GM23338 (cell line): Measurements from ENCODE around the gene EFCAB6. TPM values are rescaled to one million over a fixed set of nuclear protein-coding genes. Genes with fewer than 3 reads are reported as not detected.

Source experiments
- ATAC-seq: fragments of 200-7000 bp; cut with Tn5 transposase; 3 replicates; pipeline ENCODE4 v1.9.1; 2020
- DNase-seq: peaks from one replicate; pipeline ENCODE4 v3.0.0-alpha.2; 2015; ENCODE audit warnings: low spot score
- H2AFZ ChIP-seq: fragments of 200-600 bp; sonication (generic); 2 replicates; pipeline ENCODE4 v1.8.0; 2016; ENCODE audit warnings: antibody characterized with exemption, mild to moderate bottlenecking, moderate library complexity
- H3F3A ChIP-seq: fragments of 200-600 bp; sonication (generic); replicated peaks from 2 replicates; pipeline ENCODE4 v1.8.0; 2017; ENCODE audit warnings: antibody characterized with exemption, mixed run types, low read depth
- H3K27ac ChIP-seq: fragments of 200-600 bp; sonication (generic); 2 replicates; pipeline ENCODE4 v1.6.1; 2016; ENCODE audit warnings: low read depth
- H3K27me3 ChIP-seq: fragments of 200-600 bp; sonication (generic); 2 replicates; pipeline ENCODE4 v1.8.0; 2016; ENCODE audit warnings: mild to moderate bottlenecking, mixed run types, moderate library complexity; ENCODE audit not compliant: insufficient read depth
- H3K36me3 ChIP-seq: fragments of 200-600 bp; sonication (generic); 2 replicates; pipeline ENCODE4 v1.8.0; 2016; ENCODE audit warnings: mild to moderate bottlenecking; ENCODE audit not compliant: insufficient read depth
- H3K4me1 ChIP-seq: fragments of 200-600 bp; sonication (generic); 2 replicates; pipeline ENCODE4 v1.8.0; 2016; ENCODE audit warnings: mild to moderate bottlenecking, moderate library complexity; ENCODE audit not compliant: insufficient read depth
- H3K4me2 ChIP-seq: fragments of 200-600 bp; sonication (generic); 2 replicates; pipeline ENCODE4 v1.7.1; 2017; ENCODE audit warnings: mixed run types
- H3K4me3 ChIP-seq: fragments of 200-600 bp; sonication (generic); 2 replicates; pipeline ENCODE4 v1.6.1; 2016; ENCODE audit warnings: mixed run types
- H3K79me2 ChIP-seq: fragments of 200-600 bp; sonication (generic); replicated peaks from 2 replicates; pipeline ENCODE4 v1.8.0; 2017; ENCODE audit warnings: mild to moderate bottlenecking; ENCODE audit not compliant: insufficient read depth
- H3K9me2 ChIP-seq: fragments of 200-600 bp; sonication (generic); 2 replicates; pipeline ENCODE4 v1.8.0; 2017; ENCODE audit not compliant: insufficient read depth
- H4K20me1 ChIP-seq: fragments of 200-600 bp; sonication (generic); replicated peaks from 2 replicates; pipeline ENCODE4 v1.8.0; 2017; ENCODE audit warnings: mild to moderate bottlenecking; ENCODE audit not compliant: insufficient read depth
- H3K27ac Mint-ChIP-seq: 2 replicates; pipeline ENCODE4 v1.8.0; 2020; ENCODE audit warnings: inconsistent platforms, mild to moderate bottlenecking, moderate library complexity, mixed read lengths
- H3K27me3 Mint-ChIP-seq: 3 replicates; pipeline ENCODE4 v1.8.0; 2022; ENCODE audit warnings: low read depth, mild to moderate bottlenecking, moderate library complexity, mixed read lengths, inconsistent platforms; ENCODE audit not compliant: insufficient read depth, poor library complexity
- H3K36me3 Mint-ChIP-seq: 3 replicates; pipeline ENCODE4 v1.8.0; 2021; ENCODE audit warnings: low read depth, mild to moderate bottlenecking, inconsistent platforms, moderate library complexity, mixed read lengths
- H3K4me1 Mint-ChIP-seq: 3 replicates; pipeline ENCODE4 v1.8.0; 2020; ENCODE audit warnings: mild to moderate bottlenecking, inconsistent platforms, mixed read lengths
- H3K4me3 Mint-ChIP-seq: 3 replicates; pipeline ENCODE4 v1.8.0; 2021; ENCODE audit warnings: moderate library complexity, mild to moderate bottlenecking, inconsistent platforms, mixed read lengths
- H3K9me3 Mint-ChIP-seq: 3 replicates; pipeline ENCODE4 v1.8.0; 2020; ENCODE audit warnings: moderate library complexity, mild to moderate bottlenecking, inconsistent platforms, mixed read lengths
- CREB1 ChIP-seq: fragments of 250-450 bp; sonication (Bioruptor Pico); IDR thresholded peaks from 2 replicates; pipeline ENCODE4 v1.5.0; 2020; ENCODE audit warnings: low read depth, mild to moderate bottlenecking, moderate library complexity
- EZH2 ChIP-seq: fragments of 200-600 bp; sonication (generic); IDR thresholded peaks from one replicate; pipeline ENCODE4 v1.8.0; 2017; ENCODE audit warnings: antibody characterized with exemption, mild to moderate bottlenecking, low read depth; ENCODE audit not compliant: unreplicated experiment
- EZH2phosphoT487 ChIP-seq: fragments of 200-600 bp; sonication (generic); IDR thresholded peaks from one replicate; pipeline ENCODE4 v1.8.1; 2018; ENCODE audit warnings: antibody characterized with exemption; ENCODE audit not compliant: unreplicated experiment
- JUNB ChIP-seq: IDR thresholded peaks from one replicate; pipeline ENCODE4 v1.6.1; 2016; ENCODE audit warnings: antibody characterized with exemption; ENCODE audit not compliant: unreplicated experiment
- NANOG ChIP-seq: IDR thresholded peaks from 2 replicates; pipeline ENCODE4 v1.6.1; 2016; ENCODE audit warnings: antibody characterized with exemption, borderline replicate concordance
- POLR2AphosphoS5 ChIP-seq: IDR thresholded peaks from 2 replicates; pipeline ENCODE4 v1.6.1; 2016; ENCODE audit warnings: antibody characterized with exemption, low read depth
- STAT1 ChIP-seq: IDR thresholded peaks from one replicate; pipeline ENCODE4 v1.6.1; 2016; ENCODE audit warnings: antibody characterized with exemption; ENCODE audit not compliant: unreplicated experiment
- ZNF114 ChIP-seq: fragments of 250-450 bp; sonication (Bioruptor Pico); IDR thresholded peaks from 2 replicates; pipeline ENCODE4 v1.5.0; 2020; ENCODE audit warnings: mild to moderate bottlenecking, moderate library complexity
- ZNF331 ChIP-seq: fragments of 250-450 bp; sonication (Bioruptor Pico); IDR thresholded peaks from 2 replicates; pipeline ENCODE4 v1.5.0; 2020; ENCODE audit warnings: low read depth, mild to moderate bottlenecking, moderate library complexity
- polyA plus RNA-seq: library from polyadenylated mRNA; unstranded; fragments of >200 nt; fragmentation: Nextera tagmentation; extraction: Ambion mirVana; gene quantifications from 2 replicates; pipeline ENCODE4 v1.2.1, GENCODE V29; 2016
- total RNA-seq: library from RNA; depleted of rRNA; stranded (reverse); fragments of >200 nt; shearing (Covaris generic); gene quantifications from 2 replicates; pipeline ENCODE4 v1.2.3, GENCODE V29; 2014
- TF ChIP-seq, protein P1 (sequence below): IDR thresholded peaks from one replicate; pipeline ENCODE4 v1.6.1; 2018; ENCODE audit warnings: antibody characterized with exemption; ENCODE audit not compliant: unreplicated experiment
- TF ChIP-seq, protein P2 (sequence below), 2 experiments: fragments of 200-600 bp in 1 of 2; sonication (generic) in 1 of 2; conservative IDR thresholded peaks; 2 replicates each; pipeline versions ENCODE4 v1.5.1 to v1.6.1; 2016 to 2017; ENCODE audit warnings: antibody characterized with exemption in 2 of 2, low read depth in 2 of 2, mild to moderate bottlenecking in 2 of 2, moderate library complexity in 1 of 2
- TF ChIP-seq, protein P3 (sequence below): IDR thresholded peaks from 2 replicates; pipeline ENCODE4 v1.6.1; 2016; ENCODE audit warnings: antibody characterized with exemption
- TF ChIP-seq, protein P4 (sequence below): fragments of 250-450 bp; sonication (Bioruptor Pico); IDR thresholded peaks from 2 replicates; pipeline ENCODE4 v1.5.0; 2020; ENCODE audit warnings: mild to moderate bottlenecking, moderate library complexity

The EFCAB6 gene
- total and polyA plus RNA-seq, 2 experiments from 2014 or later = 1.1 to 1.8 TPM

DNA sequence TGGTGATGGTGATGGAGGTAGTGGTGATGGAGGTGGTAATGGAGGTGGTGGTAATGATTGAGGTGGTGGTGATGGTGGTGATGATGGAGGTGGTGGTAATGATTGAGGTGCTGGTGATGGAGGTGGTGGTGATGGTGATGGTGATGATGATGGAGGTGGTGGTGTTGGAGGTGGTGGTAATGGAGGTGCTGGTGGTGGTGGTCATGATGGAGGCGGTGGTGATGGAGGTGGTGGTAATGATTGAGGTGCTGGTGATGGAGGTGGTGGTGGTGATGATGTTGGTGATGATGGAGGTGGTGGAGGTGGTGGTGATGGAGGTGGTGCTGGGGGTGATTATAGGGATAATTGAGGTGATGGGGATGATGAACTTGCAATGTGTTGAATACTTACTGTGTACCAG lies 320.4 kb downstream of the EFCAB6 start:
- H3F3A ChIP-seq = no peaks in the 10 kb centered on the region
- H3K4me3 ChIP-seq = no peak overlapping the region
- peaks cover 6% of the 10 kb centered on the region; the same call in 1 of the 3 replicates for H3K36me3 Mint-ChIP-seq
- no peaks in the 10 kb centered on the region for H3K79me2 ChIP-seq
- no peaks in the 10 kb centered on the region for H3K4me1 ChIP-seq
- H3K4me3 Mint-ChIP-seq = no peak overlapping the region
- H3K27me3 ChIP-seq = no peaks in the 10 kb centered on the region
- H3K4me2 ChIP-seq = no peak overlapping the region
- no peaks in the 10 kb centered on the region; the same call in 2 of the 3 replicates for H3K4me1 Mint-ChIP-seq
- no peaks in the 10 kb centered on the region; the same call in 1 of the 2 replicates for H3K9me2 ChIP-seq
- TF ChIP-seq NANOG (no peak), EZH2phosphoT487 (no peak), ZNF331 (CRISPR knock-in tag) (no peak), ZNF114 (no peak), STAT1 (no peak), EZH2 (no peak), JUNB (no peak), CREB1 (CRISPR knock-in tag) (no peak), POLR2AphosphoS5 (no peak)
- TF ChIP-seq, protein P1, sequence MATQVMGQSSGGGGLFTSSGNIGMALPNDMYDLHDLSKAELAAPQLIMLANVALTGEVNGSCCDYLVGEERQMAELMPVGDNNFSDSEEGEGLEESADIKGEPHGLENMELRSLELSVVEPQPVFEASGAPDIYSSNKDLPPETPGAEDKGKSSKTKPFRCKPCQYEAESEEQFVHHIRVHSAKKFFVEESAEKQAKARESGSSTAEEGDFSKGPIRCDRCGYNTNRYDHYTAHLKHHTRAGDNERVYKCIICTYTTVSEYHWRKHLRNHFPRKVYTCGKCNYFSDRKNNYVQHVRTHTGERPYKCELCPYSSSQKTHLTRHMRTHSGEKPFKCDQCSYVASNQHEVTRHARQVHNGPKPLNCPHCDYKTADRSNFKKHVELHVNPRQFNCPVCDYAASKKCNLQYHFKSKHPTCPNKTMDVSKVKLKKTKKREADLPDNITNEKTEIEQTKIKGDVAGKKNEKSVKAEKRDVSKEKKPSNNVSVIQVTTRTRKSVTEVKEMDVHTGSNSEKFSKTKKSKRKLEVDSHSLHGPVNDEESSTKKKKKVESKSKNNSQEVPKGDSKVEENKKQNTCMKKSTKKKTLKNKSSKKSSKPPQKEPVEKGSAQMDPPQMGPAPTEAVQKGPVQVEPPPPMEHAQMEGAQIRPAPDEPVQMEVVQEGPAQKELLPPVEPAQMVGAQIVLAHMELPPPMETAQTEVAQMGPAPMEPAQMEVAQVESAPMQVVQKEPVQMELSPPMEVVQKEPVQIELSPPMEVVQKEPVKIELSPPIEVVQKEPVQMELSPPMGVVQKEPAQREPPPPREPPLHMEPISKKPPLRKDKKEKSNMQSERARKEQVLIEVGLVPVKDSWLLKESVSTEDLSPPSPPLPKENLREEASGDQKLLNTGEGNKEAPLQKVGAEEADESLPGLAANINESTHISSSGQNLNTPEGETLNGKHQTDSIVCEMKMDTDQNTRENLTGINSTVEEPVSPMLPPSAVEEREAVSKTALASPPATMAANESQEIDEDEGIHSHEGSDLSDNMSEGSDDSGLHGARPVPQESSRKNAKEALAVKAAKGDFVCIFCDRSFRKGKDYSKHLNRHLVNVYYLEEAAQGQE = no peak
- TF ChIP-seq, protein P2, sequence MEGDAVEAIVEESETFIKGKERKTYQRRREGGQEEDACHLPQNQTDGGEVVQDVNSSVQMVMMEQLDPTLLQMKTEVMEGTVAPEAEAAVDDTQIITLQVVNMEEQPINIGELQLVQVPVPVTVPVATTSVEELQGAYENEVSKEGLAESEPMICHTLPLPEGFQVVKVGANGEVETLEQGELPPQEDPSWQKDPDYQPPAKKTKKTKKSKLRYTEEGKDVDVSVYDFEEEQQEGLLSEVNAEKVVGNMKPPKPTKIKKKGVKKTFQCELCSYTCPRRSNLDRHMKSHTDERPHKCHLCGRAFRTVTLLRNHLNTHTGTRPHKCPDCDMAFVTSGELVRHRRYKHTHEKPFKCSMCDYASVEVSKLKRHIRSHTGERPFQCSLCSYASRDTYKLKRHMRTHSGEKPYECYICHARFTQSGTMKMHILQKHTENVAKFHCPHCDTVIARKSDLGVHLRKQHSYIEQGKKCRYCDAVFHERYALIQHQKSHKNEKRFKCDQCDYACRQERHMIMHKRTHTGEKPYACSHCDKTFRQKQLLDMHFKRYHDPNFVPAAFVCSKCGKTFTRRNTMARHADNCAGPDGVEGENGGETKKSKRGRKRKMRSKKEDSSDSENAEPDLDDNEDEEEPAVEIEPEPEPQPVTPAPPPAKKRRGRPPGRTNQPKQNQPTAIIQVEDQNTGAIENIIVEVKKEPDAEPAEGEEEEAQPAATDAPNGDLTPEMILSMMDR (conservative IDR thresholded peaks at IDR 0.05; ENCODE audit: low read depth in 2 of 2) = no peak
- TF ChIP-seq, protein P3, sequence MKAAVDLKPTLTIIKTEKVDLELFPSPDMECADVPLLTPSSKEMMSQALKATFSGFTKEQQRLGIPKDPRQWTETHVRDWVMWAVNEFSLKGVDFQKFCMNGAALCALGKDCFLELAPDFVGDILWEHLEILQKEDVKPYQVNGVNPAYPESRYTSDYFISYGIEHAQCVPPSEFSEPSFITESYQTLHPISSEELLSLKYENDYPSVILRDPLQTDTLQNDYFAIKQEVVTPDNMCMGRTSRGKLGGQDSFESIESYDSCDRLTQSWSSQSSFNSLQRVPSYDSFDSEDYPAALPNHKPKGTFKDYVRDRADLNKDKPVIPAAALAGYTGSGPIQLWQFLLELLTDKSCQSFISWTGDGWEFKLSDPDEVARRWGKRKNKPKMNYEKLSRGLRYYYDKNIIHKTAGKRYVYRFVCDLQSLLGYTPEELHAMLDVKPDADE = no peak
- TF ChIP-seq, protein P4, sequence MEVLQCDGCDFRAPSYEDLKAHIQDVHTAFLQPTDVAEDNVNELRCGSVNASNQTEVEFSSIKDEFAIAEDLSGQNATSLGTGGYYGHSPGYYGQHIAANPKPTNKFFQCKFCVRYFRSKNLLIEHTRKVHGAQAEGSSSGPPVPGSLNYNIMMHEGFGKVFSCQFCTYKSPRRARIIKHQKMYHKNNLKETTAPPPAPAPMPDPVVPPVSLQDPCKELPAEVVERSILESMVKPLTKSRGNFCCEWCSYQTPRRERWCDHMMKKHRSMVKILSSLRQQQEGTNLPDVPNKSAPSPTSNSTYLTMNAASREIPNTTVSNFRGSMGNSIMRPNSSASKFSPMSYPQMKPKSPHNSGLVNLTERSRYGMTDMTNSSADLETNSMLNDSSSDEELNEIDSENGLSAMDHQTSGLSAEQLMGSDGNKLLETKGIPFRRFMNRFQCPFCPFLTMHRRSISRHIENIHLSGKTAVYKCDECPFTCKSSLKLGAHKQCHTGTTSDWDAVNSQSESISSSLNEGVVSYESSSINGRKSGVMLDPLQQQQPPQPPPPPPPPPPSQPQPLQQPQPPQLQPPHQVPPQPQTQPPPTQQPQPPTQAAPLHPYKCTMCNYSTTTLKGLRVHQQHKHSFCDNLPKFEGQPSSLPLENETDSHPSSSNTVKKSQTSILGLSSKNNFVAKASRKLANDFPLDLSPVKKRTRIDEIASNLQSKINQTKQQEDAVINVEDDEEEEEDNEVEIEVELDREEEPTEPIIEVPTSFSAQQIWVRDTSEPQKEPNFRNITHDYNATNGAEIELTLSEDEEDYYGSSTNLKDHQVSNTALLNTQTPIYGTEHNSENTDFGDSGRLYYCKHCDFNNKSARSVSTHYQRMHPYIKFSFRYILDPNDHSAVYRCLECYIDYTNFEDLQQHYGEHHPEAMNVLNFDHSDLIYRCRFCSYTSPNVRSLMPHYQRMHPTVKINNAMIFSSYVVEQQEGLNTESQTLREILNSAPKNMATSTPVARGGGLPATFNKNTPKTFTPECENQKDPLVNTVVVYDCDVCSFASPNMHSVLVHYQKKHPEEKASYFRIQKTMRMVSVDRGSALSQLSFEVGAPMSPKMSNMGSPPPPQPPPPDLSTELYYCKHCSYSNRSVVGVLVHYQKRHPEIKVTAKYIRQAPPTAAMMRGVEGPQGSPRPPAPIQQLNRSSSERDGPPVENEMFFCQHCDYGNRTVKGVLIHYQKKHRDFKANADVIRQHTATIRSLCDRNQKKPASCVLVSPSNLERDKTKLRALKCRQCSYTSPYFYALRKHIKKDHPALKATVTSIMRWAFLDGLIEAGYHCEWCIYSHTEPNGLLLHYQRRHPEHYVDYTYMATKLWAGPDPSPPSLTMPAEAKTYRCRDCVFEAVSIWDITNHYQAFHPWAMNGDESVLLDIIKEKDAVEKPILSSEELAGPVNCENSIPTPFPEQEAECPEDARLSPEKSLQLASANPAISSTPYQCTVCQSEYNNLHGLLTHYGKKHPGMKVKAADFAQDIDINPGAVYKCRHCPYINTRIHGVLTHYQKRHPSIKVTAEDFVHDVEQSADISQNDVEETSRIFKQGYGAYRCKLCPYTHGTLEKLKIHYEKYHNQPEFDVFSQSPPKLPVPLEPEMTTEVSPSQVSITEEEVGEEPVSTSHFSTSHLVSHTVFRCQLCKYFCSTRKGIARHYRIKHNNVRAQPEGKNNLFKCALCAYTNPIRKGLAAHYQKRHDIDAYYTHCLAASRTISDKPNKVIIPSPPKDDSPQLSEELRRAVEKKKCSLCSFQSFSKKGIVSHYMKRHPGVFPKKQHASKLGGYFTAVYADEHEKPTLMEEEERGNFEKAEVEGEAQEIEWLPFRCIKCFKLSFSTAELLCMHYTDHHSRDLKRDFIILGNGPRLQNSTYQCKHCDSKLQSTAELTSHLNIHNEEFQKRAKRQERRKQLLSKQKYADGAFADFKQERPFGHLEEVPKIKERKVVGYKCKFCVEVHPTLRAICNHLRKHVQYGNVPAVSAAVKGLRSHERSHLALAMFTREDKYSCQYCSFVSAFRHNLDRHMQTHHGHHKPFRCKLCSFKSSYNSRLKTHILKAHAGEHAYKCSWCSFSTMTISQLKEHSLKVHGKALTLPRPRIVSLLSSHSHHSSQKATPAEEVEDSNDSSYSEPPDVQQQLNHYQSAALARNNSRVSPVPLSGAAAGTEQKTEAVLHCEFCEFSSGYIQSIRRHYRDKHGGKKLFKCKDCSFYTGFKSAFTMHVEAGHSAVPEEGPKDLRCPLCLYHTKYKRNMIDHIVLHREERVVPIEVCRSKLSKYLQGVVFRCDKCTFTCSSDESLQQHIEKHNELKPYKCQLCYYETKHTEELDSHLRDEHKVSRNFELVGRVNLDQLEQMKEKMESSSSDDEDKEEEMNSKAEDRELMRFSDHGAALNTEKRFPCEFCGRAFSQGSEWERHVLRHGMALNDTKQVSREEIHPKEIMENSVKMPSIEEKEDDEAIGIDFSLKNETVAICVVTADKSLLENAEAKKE (CRISPR knock-in tag) = no peak
- no peak for DNase-seq
- no peaks in the 10 kb centered on the region for H4K20me1 ChIP-seq
- no peak overlapping the region for H3K27ac Mint-ChIP-seq
- peaks cover 7% of the 10 kb centered on the region for H3K27me3 Mint-ChIP-seq
- no peak overlapping the region for H3K27ac ChIP-seq
- H3K9me3 Mint-ChIP-seq = peaks cover 37% of the 10 kb centered on the region
- no peaks in the 10 kb centered on the region for H3K36me3 ChIP-seq
- ATAC-seq = no peak
- no peak overlapping the region for H2AFZ ChIP-seq
